ENCODE data around the gene FHOD3. TPM values are rescaled to one million over a fixed set of nuclear protein-coding genes. Genes with fewer than 3 reads are reported as not detected.

Gene FHOD3
- total and polyA plus RNA-seq, 2 of the 4 experiments (the other 2 are of a cell fraction), result 14.6 to 16.0 TPM

DNA sequence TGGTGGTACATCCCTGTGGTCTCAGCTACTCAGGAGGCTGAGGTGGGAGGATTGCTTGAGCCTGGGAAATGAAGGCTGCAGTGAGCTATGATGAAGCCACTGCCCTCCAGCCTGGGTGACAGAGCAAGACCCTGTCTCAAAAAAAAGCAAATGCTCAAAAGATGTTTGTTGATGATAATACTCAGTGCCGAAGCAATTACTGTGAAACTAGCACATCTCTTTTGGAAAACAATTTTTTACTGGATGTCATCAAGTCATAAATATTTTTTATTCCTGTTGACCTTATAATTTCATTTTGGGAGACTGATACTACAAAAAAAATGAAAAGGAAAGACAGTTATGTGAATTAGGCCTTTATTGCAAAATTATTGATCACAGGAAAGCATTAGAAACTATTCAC lies 34.5 kb upstream of the FHOD3 start:
- ChIA-PET CTCF (no interaction called here), POLR2A (ENCODE audit: unreplicated experiment) (no interaction called here)
- no peaks in the 10 kb centered on the region for H3K79me1 ChIP-seq (ENCODE audit: low read depth in 1 of 2, low read length in 2 of 2)
- H4K8ac ChIP-seq (ENCODE audit: low read depth in 2 of 2, low read length in 2 of 2), result no peak overlapping the region
- peaks cover 2% of the 10 kb centered on the region; the same call in 1 of the 2 replicates for H3K36me3 ChIP-seq (ENCODE audit: control insufficient read depth, insufficient read depth, low read length)
- H3K56ac ChIP-seq (ENCODE audit: extremely low read depth, insufficient read depth, low read length), result no peak overlapping the region
- no peak overlapping the region for H2AK9ac ChIP-seq (replicated peaks; ENCODE audit: low read depth, low read length, poor library complexity)
- no peak for TF ChIP-seq MXI1 (IDR thresholded peaks at IDR 0.05; ENCODE audit: borderline replicate concordance, low read depth, low read length)
- TF ChIP-seq, protein P1, sequence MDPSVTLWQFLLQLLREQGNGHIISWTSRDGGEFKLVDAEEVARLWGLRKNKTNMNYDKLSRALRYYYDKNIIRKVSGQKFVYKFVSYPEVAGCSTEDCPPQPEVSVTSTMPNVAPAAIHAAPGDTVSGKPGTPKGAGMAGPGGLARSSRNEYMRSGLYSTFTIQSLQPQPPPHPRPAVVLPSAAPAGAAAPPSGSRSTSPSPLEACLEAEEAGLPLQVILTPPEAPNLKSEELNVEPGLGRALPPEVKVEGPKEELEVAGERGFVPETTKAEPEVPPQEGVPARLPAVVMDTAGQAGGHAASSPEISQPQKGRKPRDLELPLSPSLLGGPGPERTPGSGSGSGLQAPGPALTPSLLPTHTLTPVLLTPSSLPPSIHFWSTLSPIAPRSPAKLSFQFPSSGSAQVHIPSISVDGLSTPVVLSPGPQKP (IDR thresholded peaks at IDR 0.05; ENCODE audit: borderline replicate concordance, low read depth, low read length), result no peak
- TF ChIP-seq MAFK (IDR thresholded peaks at IDR 0.05; ENCODE audit: low read depth, low read length), result no peak
- no peak for TF ChIP-seq RFX5 (IDR thresholded peaks at IDR 0.05; ENCODE audit: low read depth, low read length)
- no peak for TF ChIP-seq NFE2L2 (IDR thresholded peaks at IDR 0.05; ENCODE audit: low read depth, low read length)
- no peak for TF ChIP-seq BHLHE40 (IDR thresholded peaks at IDR 0.05; ENCODE audit: low read depth, low read length)
- no peak for TF ChIP-seq CHD1 (IDR thresholded peaks at IDR 0.05; ENCODE audit: low read depth, low read length)
- no peak for TF ChIP-seq RAD21 (IDR thresholded peaks at IDR 0.05; ENCODE audit: low read length)
- no peak for TF ChIP-seq MAZ (IDR thresholded peaks at IDR 0.05; ENCODE audit: borderline replicate concordance, low read depth, low read length)
- TF ChIP-seq POLR2A (IDR thresholded peaks at IDR 0.05; ENCODE audit: low read depth, low read length), result no peak
- TF ChIP-seq RCOR1 (IDR thresholded peaks at IDR 0.05; ENCODE audit: insufficient replicate concordance, low read length), result no peak
- no peak for TF ChIP-seq CEBPB (IDR thresholded peaks at IDR 0.05; ENCODE audit: low read depth, low read length)
- TF ChIP-seq SMC3 (IDR thresholded peaks at IDR 0.05; ENCODE audit: low read depth, low read length), result no peak
- no peak for TF ChIP-seq FOS (IDR thresholded peaks at IDR 0.05; ENCODE audit: low read depth, low read length)
- ATAC-seq (ENCODE audit: low read depth), result no peak
- no peaks in the 10 kb centered on the region for H3K4me1 ChIP-seq (ENCODE audit: control insufficient read depth, insufficient read depth, low read length)
- H3K4ac ChIP-seq (ENCODE audit: low read depth, low read length), result no peak overlapping the region
- H4K5ac ChIP-seq (ENCODE audit: low read depth, low read length), result no peak overlapping the region
- no peak overlapping the region for H2AK5ac ChIP-seq (ENCODE audit: low read depth, low read length)
- H3K18ac ChIP-seq (ENCODE audit: low read depth, low read length), result no peak overlapping the region
- no peaks in the 10 kb centered on the region for H4K20me1 ChIP-seq (ENCODE audit: insufficient read depth, low read length)
- no peak overlapping the region for H3K4me3 ChIP-seq (ENCODE audit: insufficient read depth, low read depth, low read length)
- intact Hi-C loops (cut with micrococcal nuclease) (no loop called here), dilution Hi-C loops (cut with HindIII; ENCODE audit: low sequenced_read_pairs, unreplicated experiment) (no loop called here), in situ Hi-C loops (cut with MboI; ENCODE audit: low sequenced_read_pairs) (no loop called here)
- no peak overlapping the region for H3K27ac ChIP-seq (ENCODE audit: insufficient read depth, low read length)
- no CpG with 5 or more reads among the region's 1 CpG for WGBS, 2 experiments (ENCODE audit: extremely low coverage in 2 of 2, insufficient read length in 1 of 2)
- no peak for DNase-seq
- H2BK15ac ChIP-seq (ENCODE audit: low read depth, low read length), result no peak overlapping the region
- 0 out of 2 replicates have a peak, but pooled peaks cover 2% of the 10 kb centered on the region for H3K9me1 ChIP-seq (ENCODE audit: insufficient read depth, low read length)
- BruUV-seq (replicated peaks), result no TSS peak
- no peak overlapping the region for H2BK120ac ChIP-seq (ENCODE audit: low read depth, low read length)
- H2BK20ac ChIP-seq (ENCODE audit: low read depth, low read length), result no peak overlapping the region
- no peak overlapping the region for H3K23ac ChIP-seq (ENCODE audit: low read depth, low read length)
- H2BK5ac ChIP-seq (ENCODE audit: low read depth, low read length, poor library complexity, severe bottlenecking), result no peak overlapping the region
- no peak overlapping the region for H4K91ac ChIP-seq (ENCODE audit: insufficient read depth, low read depth, low read length)
- H3K14ac ChIP-seq (replicated peaks; ENCODE audit: low read depth, low read length), result no peak overlapping the region
- no peaks in the 10 kb centered on the region for H3K27me3 ChIP-seq (ENCODE audit: control insufficient read depth, insufficient read depth, low read length)
- no peak overlapping the region for H3K9ac ChIP-seq (ENCODE audit: low read depth, low read length)
- H2AFZ ChIP-seq (replicated peaks; ENCODE audit: low read length, poor library complexity), result no peak overlapping the region
- no peak overlapping the region for H3K4me2 ChIP-seq (ENCODE audit: low read depth, low read length)
- no peaks in the 10 kb centered on the region for H3K9me3 ChIP-seq (ENCODE audit: control insufficient read depth, insufficient read depth, low read length)

Data from IMR-90 (cell line).